ENCODE data around the gene LRRN4CL.
"Not testable (repeated sequence)": the region's sequence is repeated elsewhere in the genome, so short reads cannot be mapped to it uniquely, and the experiment has no call there.

LRRN4CL gene

GRCh38 chr11:62689421-62690183, at the start of gene LRRN4CL:
Gene LRRN4CL (minus strand): TSS chr11:62689530. CDS start chr11:62688508, 1,022 bp downstream.
- DNase-seq (ENCODE audit: low read depth in 2 of 2) = no peak

DNA sequence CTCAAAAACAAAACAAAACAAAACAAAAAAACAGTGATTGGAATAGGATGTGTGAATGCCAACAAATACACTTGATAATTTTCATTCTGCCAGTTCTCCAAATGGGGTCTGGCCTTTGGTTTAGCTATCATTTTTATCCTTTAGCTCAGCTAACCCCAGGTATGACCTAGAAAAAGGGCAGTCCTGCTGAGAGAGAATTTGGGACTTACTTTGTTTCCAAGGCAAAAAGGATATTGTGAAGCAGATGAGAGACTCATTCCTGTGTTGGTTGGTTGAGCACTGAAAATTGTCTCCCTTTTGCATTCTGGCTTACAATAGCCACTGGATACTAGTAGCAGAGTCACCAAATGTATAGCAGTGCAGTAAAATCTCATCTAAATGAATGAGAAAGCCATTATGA, 47.9 kb upstream of the LRRN4CL start:
- no peak for DNase-seq (ENCODE audit: low read depth in 2 of 2)

DNA sequence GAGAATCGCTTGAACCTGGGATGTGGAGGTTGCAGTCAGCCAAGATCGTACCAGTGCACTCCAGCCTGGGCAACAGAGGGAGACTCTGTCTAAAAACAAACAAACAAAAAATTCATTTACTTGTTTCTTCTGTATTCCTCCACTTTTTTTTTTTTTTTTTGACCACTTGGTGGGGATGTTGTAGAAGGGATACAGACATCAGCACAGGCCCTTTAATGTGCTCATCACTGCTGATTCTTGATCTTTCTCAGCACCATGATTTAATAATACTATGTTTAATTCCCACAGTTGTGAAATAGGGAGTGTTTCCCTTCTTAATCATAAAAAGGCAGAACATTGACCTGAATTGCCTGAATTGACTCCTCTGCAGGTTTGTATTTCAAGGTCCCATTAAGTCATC, 43.5 kb upstream of the LRRN4CL start:
- no peak for DNase-seq (ENCODE audit: low read depth in 2 of 2)

DNA sequence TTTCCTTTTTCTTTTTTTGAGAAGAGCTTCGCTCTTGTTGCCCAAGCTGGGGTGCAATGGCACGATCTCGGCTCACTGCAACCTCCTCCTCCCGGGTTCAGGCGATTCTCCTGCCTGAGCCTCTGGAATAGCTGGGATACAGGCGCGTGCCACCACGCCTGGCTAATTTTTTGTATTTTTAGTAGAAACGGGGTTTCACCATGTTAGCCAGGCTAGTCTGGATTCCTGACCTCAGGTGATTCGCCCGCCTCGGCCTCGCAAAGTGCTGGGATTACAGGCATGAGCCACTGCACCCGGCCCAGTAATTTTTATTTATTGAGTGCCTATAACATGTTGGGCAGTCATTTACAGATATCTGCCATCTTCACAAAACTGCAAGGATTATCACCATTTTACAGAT, 40.7 kb upstream of the LRRN4CL start:
- not testable (repeated sequence) for DNase-seq (ENCODE audit: low read depth in 2 of 2)

GRCh38 chr11:62728171-62728988, 39.0 kb upstream of the LRRN4CL start, which contains the start of gene TTC9C:
Gene TTC9C (plus strand): TSS chr11:62728486. CDS start chr11:62728849, 363 bp downstream.
- DNase-seq (ENCODE audit: low read depth in 2 of 2) = peak; percentile 58 to 74

GRCh38 chr11:62727872-62728170, 38.5 kb upstream of the LRRN4CL start:
- DNase-seq (ENCODE audit: low read depth in 2 of 2) = peak; percentile 51 to 66

DNA sequence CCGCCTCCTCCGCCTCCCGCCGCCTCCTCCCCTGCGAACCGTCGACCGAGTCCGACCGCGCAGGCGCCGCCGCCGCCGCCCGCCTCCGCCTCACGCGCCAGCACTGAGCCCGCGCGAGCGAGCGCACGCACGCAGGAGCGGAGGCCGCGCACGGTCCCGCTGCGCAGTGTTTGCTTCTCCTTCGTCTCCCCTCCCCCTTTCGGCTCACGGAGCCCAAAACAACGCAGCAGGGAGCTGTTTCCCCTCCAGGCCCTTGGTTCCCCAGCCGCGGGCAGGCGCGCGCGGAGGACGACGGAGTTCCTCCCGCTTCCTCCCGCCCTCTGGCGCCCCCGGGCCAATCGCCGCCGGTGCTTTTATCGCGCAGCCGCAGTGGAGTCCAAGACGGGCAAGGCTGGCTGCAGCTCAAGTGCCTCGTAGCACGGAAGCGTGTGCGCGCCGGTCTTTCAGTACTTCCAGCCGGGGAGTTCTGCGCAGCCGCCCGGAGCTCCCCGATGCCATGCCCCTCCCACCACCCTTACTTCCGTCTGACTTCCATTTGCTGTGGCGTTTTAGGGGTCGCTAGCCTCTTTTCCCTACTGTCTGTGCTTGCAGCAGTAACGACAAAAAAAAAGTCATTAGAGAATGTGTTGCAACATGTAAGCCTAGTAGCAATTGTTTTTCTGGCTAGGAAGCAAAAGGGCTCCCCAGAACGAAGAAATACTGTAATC, 38.0 kb upstream of the LRRN4CL start, which contains the start of gene HNRNPUL2:
Gene HNRNPUL2, minus strand, starts transcription at position 293 of the 707 bp plus-strand sequence. CDS start 301 bp downstream, outside the sequence.
- DNase-seq (ENCODE audit: low read depth in 2 of 2) = peak; percentile 96 to 98

DNA sequence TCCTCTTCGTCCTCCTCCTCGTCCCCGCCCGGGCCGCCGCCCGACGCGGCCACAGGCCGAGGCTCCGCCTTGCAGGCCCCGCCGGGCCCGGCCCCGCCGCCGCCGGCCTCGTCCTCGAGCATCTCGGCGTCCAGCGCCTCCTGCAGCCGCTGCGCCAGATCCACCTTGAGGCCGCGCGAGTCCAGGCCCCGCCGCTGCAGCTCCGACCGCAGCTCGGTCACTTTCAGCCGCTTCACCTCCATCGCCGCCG, 37.5 kb upstream of the LRRN4CL start:
- no peak for DNase-seq (ENCODE audit: low read depth in 2 of 2)

DNA sequence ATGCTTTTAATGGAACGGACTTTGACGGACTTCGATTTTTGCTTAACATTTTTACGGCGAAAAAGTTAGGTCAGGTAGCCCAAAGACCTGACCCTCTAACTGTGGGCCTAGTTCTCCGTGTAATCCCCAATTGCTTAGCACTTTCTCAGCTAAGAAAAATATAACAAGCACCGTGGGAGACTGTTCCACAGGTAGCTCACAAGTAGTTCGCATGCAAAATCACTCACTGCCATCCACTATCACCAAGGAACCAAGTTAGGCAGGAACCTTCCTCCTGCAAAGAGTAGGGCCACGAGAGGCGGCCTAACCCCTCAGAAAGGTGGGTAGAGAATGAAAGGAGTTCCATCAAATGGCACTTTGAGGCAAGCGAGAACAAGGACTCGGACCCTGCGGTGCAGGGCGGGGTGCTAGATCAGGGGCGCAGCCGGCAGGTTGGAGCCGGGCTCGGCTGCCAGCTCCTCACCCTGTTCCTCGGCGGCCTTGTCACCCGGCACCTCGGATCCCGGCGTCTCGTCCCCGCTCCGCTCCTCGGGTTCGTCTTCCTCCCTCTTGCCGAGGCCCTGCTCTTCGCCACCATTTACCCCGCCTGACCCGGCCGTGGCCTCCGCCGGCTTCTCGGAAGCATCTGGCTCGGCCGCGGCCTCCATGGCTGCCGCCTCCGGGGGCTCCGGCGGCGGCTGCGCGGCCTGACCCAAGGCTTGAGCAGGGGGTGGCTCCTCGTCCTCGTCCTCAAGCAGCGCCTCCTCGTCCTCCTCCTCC, 37.0 kb upstream of the LRRN4CL start:
- no peak for DNase-seq (ENCODE audit: low read depth in 2 of 2)

- no peak for DNase-seq (ENCODE audit: low read depth in 2 of 2)
Observed at GRCh38 chr11:62725646-62726045, 36.3 kb upstream of the LRRN4CL start.

DNA sequence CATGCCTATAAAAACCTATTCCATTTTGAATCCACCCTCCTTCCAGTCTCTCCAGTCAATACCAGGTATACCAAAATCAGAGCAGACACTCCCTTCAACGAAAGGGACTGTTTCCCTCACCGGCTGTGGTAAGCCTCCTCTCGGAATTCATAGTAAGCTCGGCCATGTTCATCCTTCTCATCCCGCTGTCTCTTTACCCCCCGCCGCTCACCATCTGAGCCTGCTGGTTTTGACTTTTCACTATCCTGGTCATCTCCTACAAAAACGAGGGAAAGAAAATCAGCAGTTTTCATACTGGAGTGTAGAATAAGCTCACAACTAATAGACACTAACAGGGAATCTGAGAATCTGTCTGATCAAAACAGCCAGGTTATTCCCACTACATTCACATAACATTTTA, 34.8 kb upstream of the LRRN4CL start:
- no peak for DNase-seq (ENCODE audit: low read depth in 2 of 2)

DNA sequence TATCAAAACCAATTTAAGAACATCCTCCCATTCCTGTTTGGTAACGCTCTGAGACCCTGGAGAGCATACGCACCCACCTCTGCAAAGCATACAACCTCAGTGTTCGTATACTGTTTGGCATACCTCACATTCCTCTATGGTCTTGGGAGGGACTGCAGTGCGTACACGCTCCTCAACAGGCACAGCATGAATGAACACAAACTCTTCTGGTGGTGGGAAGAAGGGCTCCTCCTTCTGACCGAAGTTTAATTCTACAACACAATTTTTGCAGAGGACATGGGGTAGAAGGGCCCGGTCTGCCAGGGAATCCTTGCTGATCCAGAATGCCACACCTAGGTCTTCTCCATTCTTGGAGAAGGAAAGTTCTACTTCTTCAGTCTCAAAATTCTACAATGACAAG, 32.7 kb upstream of the LRRN4CL start:
- DNase-seq (ENCODE audit: low read depth in 2 of 2) = no peak

DNA sequence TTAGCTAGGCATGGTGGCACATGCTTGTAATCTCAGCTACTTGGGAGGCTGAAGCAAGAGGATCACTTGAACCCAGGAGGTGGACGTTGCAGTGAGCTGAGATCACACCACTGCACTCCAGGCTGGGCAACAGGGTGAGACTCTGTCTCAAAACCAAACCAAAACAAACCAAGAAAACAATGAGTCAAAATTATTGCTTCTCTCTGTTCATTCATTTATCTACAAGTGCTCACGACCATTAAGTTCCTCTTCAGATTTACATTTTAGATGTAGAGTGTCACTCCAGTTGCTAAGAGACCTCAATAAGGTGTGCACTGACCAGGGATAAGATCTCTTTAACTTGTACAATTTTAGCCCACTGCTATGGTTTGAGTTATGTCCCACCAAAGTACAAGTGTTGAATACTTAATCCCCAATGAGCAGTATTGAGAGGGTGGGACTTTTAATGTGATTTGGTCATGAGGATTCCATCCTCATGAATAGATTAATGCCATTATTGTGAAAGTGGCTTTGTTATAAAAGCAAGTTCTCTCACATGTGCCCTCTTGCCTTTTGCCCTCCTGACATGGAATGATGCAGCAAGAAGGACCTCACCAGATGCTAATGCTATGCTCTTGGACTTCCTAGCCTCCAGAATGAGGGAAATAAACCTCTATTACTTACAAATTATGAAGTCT, 30.1 kb upstream of the LRRN4CL start:
- no peak for DNase-seq (ENCODE audit: low read depth in 2 of 2)

- DNase-seq (ENCODE audit: low read depth in 2 of 2) = no peak
Observed at GRCh38 chr11:62716816-62717215, 27.5 kb upstream of the LRRN4CL start.

DNA sequence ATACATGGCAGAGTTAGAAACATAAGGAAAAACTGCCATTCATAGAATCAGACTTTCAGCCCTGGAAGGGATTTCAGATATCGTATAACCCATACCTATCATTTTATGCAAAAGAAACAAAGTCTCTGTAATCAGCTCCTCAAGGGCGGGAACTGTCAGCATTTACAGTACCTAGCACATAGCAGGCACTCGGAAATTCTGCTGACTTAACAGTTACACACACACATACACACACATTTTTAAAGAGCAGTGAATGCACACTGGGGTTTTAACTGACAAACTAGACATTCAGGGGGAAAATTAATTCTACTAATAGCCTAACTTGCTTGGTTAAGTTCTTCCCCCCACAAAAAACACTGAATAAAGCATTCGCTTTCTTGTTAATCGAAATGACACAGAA, 26.9 kb upstream of the LRRN4CL start:
- no peak for DNase-seq (ENCODE audit: low read depth in 2 of 2)

DNA sequence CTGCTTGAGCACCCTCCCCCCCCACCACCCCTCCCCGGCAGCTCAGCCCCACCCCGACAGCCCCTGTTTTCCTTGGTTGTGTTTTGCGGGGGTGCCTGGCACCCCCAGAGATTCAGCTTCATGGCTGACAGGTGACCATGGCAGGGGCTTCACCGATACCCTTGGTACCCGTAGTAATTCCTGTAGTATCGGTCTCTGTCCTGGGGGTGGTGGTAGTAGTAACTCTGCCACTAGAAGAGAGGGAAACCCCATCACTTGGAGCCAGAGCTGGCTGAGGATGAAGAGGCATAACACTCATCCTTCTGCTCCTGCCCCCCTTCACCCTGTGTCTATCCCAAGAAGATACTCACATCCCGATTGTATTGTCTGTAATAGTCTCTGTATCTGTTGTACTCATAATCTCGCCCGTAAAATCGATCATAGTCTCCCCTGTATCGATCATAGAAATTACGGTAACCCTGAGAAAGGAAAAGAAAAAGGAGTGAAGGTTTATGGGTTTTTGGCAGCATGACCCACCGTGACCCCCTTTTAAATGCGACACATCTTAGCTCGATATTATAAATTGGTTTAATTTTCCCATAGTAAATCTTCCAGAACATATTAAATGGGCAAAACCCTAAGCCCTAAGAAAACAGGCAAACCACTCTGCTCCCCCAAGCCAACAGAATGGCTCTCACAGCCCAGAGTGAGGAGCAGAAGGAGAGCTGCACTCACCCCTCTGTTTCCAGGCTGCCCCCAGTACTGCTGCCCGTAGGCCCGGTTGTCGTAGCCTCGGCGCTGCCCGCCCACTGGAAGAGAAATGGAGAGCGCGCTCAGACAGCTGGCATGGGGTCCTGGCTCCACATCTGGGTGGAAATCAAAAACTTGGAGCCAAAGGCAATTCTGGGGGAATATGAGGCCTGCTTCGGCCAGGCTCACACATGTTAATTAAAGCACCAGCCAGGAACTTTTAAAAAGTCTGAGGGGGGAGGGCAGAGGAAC, 26.1 kb upstream of the LRRN4CL start:
- no peak for DNase-seq (ENCODE audit: low read depth in 2 of 2)

GRCh38 chr11:62713343-62713742, 24.0 kb upstream of the LRRN4CL start:
- no peak for DNase-seq (ENCODE audit: low read depth in 2 of 2)

DNA sequence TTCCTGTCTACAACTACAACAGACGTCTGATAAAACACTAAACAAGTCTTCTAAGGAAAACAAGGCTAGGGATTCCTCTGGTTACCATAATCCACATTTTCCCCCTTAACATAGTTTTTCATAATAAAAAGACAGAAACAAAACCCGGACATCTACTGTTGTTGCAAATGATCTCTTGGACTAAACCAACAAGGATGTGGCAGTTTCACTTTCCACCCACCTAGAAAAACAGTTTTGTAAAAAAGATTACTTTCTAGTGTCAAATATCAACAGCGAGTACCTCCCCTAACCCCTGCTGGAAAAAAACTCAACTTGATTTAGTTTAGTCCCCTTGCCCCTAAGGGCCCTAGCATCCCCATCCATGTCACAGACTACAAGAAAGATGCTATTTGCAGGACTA, 23.5 kb upstream of the LRRN4CL start:
- DNase-seq (ENCODE audit: low read depth in 2 of 2) = no peak

DNA sequence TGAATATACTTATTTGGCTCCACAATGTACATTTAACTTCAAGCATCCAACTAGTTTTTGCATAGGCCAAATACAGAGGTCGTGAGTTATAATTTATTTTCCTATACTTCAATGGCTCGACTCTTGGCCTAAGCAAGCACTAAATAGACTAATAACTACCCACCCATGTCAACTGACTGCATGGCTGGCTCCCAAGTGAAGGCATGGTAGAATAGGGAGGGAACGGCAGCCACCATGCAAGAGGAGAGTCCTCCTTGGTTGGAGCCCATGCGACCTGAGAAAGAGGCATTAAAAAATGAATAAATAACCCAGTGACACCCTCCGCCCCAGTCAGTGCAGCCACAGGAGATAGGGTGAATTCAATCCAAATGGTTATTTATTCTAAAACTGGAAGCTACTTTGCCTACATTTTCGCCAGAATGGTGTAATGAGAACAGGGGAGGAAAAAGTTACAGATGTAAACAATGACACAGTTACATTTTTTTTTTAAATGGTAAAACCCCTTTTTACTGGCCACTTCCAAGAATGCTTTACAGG, 23.0 kb upstream of the LRRN4CL start:
- DNase-seq (ENCODE audit: low read depth in 2 of 2) = no peak

DNA sequence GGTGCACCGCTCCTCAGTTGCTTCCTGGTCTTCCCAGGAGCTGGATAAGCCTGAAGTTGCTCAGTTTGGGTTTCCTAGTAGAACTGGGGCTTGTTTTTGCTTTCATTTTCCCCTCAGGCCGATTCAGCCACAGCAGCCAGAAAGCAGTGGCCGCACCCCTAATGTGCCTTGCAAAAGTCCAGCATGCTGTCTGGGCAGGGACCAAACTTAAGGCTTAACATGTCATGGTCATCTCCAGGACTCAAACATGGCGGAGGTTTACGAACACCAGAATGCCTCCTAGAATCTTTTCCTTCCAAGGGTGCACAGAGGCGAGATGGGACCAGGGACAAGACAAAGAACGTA, 20.6 kb upstream of the LRRN4CL start:
- DNase-seq (ENCODE audit: low read depth in 2 of 2) = no peak

All from stimulated activated CD8-positive, alpha-beta memory T cell treated with anti-CD3 and anti-CD28 coated beads, Interleukin-2, amount 100 ng/mL, for 1 hour (primary cell).